K562 (cell line): ENCODE results near the gene SLC34A2.

Experiments
- ATF3 ChIP-seq, 2 experiments: fragments of 450-650 bp in 1 of 2; sonication (generic) in 1 of 2; formaldehyde crosslinking in 1 of 2; IDR thresholded peaks in 1 of 2; conservative IDR thresholded peaks in 1 of 2; 2 replicates each; pipeline versions ENCODE4 v1.6.1 to v1.8.1; 2016 to 2023; ENCODE audit warnings: mild to moderate bottlenecking in 2 of 2, moderate library complexity in 2 of 2, inconsistent platforms in 1 of 2, missing genetic modification reagents in 1 of 2
- CBX5 ChIP-seq: IDR thresholded peaks from 2 replicates; pipeline ENCODE4 v1.6.1; 2014; ENCODE audit warnings: low read depth, borderline replicate concordance
- EP300 ChIP-seq: IDR thresholded peaks from 2 replicates; pipeline ENCODE4 v1.6.1; 2012; ENCODE audit warnings: low read length, improper control_type of control experiment
- FOXP1 ChIP-seq: sonication (generic); formaldehyde crosslinking; IDR thresholded peaks from 2 replicates; pipeline ENCODE4 v1.8.0; 2022; ENCODE audit warnings: mild to moderate bottlenecking, missing genetic modification reagents
- HEY1 ChIP-seq: fragments of 250-450 bp; sonication (Bioruptor Pico); IDR thresholded peaks from 2 replicates; pipeline ENCODE4 v1.5.0; 2020; ENCODE audit warnings: mild to moderate bottlenecking, moderate library complexity, borderline replicate concordance
- HNRNPL ChIP-seq: fragments of 200-400 bp; formaldehyde crosslinking; IDR thresholded peaks from 2 replicates; pipeline ENCODE4 v1.6.1; 2017; ENCODE audit warnings: low read depth, mild to moderate bottlenecking, low read length
- NR2C1 ChIP-seq, 2 experiments: fragments of 450-650 bp; IDR thresholded peaks; 2 replicates each; pipeline ENCODE4 v1.6.1; 2017; ENCODE audit warnings: mild to moderate bottlenecking in 2 of 2, antibody characterized with exemption in 1 of 2, inconsistent platforms in 1 of 2, missing compliant biosample characterization in 1 of 2, missing genetic modification characterization in 1 of 2
- POLR2A ChIP-seq: fragments of 450-650 bp; conservative IDR thresholded peaks from 2 replicates; pipeline ENCODE4 v1.6.1; 2016
- TRIM24 ChIP-seq, 2 experiments: fragments of 450-650 bp; IDR thresholded peaks; 2 replicates each; pipeline ENCODE4 v1.6.1; 2016
- ZKSCAN3 ChIP-seq: fragments of 250-450 bp; sonication (Bioruptor Pico); IDR thresholded peaks from 2 replicates; pipeline ENCODE4 v1.4.0; 2020
- ZKSCAN8 ChIP-seq: fragments of 200-800 bp; sonication (Bioruptor generic); IDR thresholded peaks from 2 replicates; pipeline ENCODE4 v1.6.1; 2016; ENCODE audit warnings: missing genetic modification characterization, missing compliant biosample characterization
- TF ChIP-seq, protein P1 (sequence below), 3 experiments: IDR thresholded peaks in 2 of 3; conservative IDR thresholded peaks in 1 of 3; 2 replicates each; pipeline ENCODE4 v1.5.1; 2011 to 2012; ENCODE audit warnings: low read length in 3 of 3, mild to moderate bottlenecking in 3 of 3, control low read depth in 2 of 3, improper control_type of control experiment in 1 of 3, inconsistent platforms in 1 of 3, low read depth in 1 of 3, mixed read lengths in 1 of 3, moderate library complexity in 1 of 3; ENCODE audit not compliant: insufficient read depth in 2 of 3
- TF ChIP-seq, protein P2 (sequence below): fragments of 250-450 bp; sonication (Bioruptor Pico); IDR thresholded peaks from 2 replicates; pipeline ENCODE4 v1.4.0; 2020; ENCODE audit warnings: mild to moderate bottlenecking, moderate library complexity

GRCh38 chr4:25722964-25723363 lies 67.3 kb downstream of the SLC34A2 start:
- no peak for TF ChIP-seq CBX5
- TF ChIP-seq, protein P1, sequence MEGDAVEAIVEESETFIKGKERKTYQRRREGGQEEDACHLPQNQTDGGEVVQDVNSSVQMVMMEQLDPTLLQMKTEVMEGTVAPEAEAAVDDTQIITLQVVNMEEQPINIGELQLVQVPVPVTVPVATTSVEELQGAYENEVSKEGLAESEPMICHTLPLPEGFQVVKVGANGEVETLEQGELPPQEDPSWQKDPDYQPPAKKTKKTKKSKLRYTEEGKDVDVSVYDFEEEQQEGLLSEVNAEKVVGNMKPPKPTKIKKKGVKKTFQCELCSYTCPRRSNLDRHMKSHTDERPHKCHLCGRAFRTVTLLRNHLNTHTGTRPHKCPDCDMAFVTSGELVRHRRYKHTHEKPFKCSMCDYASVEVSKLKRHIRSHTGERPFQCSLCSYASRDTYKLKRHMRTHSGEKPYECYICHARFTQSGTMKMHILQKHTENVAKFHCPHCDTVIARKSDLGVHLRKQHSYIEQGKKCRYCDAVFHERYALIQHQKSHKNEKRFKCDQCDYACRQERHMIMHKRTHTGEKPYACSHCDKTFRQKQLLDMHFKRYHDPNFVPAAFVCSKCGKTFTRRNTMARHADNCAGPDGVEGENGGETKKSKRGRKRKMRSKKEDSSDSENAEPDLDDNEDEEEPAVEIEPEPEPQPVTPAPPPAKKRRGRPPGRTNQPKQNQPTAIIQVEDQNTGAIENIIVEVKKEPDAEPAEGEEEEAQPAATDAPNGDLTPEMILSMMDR (IDR thresholded peaks at IDR 0.05 in 2 of 3, conservative IDR thresholded peaks at IDR 0.05 in 1 of 3; ENCODE audit: insufficient read depth in 2 of 3, low read depth in 1 of 3, low read length in 3 of 3), result no peak
- no peak; the same call in 1 of the 2 replicates for TF ChIP-seq HEY1 (CRISPR knock-in tag)
- TF ChIP-seq ZKSCAN8 (CRISPR knock-in tag), result no peak
- TF ChIP-seq EP300, result peak; percentile 51; the same call in 1 of the 2 replicates
- TF ChIP-seq NR2C1 (IDR thresholded peaks at IDR 0.05), result no peak
- 0 out of 2 replicates have a peak, but pooled peaks have one; percentile 29 for TF ChIP-seq NR2C1 (tag; IDR thresholded peaks at IDR 0.05)
- no peak for TF ChIP-seq TRIM24 (IDR thresholded peaks at IDR 0.05)
- no peak for TF ChIP-seq HNRNPL
- no peak for TF ChIP-seq ZKSCAN3 (CRISPR knock-in tag)
- no peak for TF ChIP-seq FOXP1 (CRISPR knock-in tag)
- no peak for TF ChIP-seq POLR2A
- TF ChIP-seq, protein P2, sequence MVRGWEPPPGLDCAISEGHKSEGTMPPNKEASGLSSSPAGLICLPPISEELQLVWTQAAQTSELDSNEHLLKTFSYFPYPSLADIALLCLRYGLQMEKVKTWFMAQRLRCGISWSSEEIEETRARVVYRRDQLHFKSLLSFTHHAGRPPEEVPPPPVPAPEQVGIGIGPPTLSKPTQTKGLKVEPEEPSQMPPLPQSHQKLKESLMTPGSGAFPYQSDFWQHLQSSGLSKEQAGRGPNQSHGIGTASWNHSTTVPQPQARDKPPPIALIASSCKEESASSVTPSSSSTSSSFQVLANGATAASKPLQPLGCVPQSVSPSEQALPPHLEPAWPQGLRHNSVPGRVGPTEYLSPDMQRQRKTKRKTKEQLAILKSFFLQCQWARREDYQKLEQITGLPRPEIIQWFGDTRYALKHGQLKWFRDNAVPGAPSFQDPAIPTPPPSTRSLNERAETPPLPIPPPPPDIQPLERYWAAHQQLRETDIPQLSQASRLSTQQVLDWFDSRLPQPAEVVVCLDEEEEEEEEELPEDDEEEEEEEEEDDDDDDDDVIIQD (CRISPR knock-in tag), result no peak
- no peak for TF ChIP-seq ATF3 (IDR thresholded peaks at IDR 0.05)
- no peak for TF ChIP-seq ATF3 (CRISPR knock-in tag; conservative IDR thresholded peaks at IDR 0.05)
